ENCODE measurements around the gene TTC27.

DNA sequence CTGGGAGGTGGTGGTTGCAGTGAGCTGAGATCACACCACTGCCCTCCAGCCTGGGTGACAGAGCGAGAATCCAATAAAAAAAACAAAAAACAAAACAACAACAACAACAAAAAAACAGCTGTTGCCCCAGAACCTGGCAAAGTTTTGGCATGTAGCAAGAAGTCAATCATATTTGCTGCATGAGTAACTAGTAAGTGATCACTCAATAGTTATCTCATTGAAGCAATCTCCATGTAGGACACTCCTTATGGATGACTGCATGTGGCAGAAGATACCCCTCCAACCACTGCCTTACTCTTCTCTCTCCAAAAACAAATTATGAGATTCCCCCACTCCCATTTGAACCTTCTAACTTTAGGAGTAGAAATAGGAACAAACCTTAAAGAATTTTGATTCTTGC lies 113.7 kb downstream of the TTC27 start:
- TF ChIP-seq POLR2AphosphoS5 (IDR thresholded peaks at IDR 0.05), result no peak
- TF ChIP-seq, protein P1, sequence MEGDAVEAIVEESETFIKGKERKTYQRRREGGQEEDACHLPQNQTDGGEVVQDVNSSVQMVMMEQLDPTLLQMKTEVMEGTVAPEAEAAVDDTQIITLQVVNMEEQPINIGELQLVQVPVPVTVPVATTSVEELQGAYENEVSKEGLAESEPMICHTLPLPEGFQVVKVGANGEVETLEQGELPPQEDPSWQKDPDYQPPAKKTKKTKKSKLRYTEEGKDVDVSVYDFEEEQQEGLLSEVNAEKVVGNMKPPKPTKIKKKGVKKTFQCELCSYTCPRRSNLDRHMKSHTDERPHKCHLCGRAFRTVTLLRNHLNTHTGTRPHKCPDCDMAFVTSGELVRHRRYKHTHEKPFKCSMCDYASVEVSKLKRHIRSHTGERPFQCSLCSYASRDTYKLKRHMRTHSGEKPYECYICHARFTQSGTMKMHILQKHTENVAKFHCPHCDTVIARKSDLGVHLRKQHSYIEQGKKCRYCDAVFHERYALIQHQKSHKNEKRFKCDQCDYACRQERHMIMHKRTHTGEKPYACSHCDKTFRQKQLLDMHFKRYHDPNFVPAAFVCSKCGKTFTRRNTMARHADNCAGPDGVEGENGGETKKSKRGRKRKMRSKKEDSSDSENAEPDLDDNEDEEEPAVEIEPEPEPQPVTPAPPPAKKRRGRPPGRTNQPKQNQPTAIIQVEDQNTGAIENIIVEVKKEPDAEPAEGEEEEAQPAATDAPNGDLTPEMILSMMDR (IDR thresholded peaks at IDR 0.05), result no peak
